NCI-H526 (cell line): ENCODE data around the gene FAM200B.

Source experiments
- DNase-seq, 2 experiments: peaks; one replicate each; lab custom pipeline; 2025; lab: John Stamatoyannopoulos, UW

The FAM200B gene

DNA sequence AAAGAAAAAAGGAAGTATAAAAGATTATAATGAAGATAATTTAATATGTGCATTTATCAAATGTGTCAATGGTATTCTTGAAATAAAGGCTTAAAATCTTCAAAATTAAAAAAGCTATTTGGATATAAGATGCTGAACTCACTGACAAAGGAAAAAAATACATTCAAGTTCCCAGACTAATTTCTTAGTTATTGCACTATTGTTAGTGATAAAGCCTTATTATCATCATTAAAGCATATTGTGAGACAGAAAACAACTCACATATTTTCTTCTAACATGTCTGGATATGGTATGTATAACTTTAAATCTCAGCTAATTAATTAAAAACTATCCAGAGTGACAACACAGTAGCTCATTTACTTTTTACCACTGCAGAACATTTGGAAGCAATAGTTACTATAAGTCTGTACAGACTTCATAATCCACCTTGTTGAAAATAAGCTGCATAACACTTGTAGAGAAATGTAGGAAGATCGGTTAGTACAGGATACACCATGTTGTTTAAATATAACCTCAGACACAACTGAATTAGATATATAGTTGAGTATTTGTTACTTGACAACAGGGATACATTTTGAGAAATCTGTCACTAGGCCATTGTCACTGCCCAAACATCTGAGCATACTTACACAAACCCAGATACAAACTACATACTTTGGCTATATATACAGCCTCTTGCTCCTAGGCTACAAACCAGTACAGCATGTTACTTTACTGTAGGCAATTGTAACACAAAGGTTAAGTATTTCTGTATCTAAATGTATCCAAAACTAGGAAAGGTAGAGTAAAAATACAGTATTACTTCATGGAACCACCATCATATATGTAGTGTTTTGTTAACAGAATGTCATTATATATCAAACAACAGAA is 12.8 kb upstream of the FAM200B start:
- DNase-seq = no peak

- DNase-seq = no peak
Measured at GRCh38 chr4:15670576-15670975, 11.1 kb upstream of the FAM200B start.

DNA sequence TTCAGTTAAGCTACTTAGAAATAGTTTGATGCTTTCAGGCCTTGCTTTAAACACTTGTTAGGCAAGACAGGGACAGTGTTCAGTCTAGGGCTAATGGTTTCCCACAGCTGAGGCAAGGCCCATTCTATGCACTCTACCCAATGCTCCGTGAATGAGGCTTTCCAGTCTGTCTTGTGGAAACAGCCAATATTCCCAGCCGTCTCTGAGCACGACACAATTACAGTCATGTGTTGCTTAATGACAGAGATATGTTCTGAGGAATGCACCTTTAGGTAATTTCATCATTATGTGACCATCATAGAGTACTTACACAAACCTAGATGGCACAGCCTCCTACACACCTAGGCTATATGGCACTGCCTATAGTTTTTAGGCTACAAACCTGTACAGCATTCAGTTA is 9.5 kb upstream of the FAM200B start:
- DNase-seq = no peak

- no peak for DNase-seq
Measured at GRCh38 chr4:15673337-15673736, 8.3 kb upstream of the FAM200B start.

- DNase-seq = no peak
Measured at GRCh38 chr4:15674046-15674445, 7.6 kb upstream of the FAM200B start.

GRCh38 chr4:15674926-15675325 is 6.7 kb upstream of the FAM200B start:
- no peak for DNase-seq

DNA sequence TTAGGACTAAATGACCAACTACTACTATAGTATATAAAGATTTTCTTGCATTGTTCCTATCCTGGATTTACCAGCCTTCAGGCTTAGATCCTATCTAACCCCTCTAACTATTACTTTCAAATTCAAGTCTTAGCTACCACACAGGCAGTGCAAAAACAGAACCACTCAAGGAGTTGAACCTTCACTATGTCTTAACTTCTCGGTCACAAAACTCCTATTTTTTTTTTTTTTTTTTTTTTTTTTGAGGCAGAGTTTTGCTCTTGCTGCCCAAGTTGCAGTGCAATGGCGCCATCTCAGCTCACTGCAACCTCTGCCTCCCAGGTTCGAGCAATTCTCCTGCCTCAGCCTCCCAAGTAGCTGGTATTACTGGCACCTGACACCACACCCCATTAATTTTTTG is 6.3 kb upstream of the FAM200B start:
- DNase-seq = no peak

DNA sequence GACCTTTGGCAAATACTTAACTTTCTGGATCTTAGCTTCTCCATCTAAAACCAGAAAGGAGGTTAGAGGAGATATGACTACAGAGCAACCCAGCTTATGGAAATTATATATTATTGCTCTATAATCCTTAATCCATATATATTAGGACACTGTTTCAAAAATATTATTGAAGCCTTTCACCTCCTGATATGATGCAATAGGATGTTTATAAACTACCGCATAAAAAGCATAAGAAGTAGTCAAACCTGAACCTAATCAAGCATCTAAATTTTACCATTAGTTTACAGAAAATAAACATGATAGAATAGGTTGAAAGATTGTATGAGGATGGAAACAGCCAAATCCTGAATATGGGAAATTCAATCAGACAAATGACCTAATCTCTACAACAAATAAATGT is 5.6 kb upstream of the FAM200B start:
- no peak for DNase-seq

DNA sequence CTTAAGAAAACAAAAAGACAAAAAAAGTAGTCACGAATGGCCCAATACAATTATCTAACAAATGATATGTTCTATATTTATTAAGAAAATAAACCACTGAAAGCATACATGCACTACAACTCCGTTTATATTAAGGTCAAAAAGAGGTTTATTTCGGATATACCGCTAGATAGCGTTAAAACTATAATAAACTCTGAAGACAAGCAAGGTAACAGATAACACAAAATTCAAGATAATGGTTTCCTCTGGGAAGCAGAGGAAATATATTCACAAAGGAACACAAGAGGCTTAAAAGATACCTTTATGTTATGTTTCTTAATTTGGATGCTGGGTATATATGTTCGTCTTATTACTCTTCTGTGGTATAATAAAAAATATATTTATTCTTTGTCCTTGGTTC is 4.7 kb upstream of the FAM200B start:
- no peak for DNase-seq

- DNase-seq = no peak
Measured at GRCh38 chr4:15677507-15677988, 4.1 kb upstream of the FAM200B start.

GRCh38 chr4:15681067-15681371 is 608 bp upstream of the FAM200B start:
- no peak for DNase-seq

DNA sequence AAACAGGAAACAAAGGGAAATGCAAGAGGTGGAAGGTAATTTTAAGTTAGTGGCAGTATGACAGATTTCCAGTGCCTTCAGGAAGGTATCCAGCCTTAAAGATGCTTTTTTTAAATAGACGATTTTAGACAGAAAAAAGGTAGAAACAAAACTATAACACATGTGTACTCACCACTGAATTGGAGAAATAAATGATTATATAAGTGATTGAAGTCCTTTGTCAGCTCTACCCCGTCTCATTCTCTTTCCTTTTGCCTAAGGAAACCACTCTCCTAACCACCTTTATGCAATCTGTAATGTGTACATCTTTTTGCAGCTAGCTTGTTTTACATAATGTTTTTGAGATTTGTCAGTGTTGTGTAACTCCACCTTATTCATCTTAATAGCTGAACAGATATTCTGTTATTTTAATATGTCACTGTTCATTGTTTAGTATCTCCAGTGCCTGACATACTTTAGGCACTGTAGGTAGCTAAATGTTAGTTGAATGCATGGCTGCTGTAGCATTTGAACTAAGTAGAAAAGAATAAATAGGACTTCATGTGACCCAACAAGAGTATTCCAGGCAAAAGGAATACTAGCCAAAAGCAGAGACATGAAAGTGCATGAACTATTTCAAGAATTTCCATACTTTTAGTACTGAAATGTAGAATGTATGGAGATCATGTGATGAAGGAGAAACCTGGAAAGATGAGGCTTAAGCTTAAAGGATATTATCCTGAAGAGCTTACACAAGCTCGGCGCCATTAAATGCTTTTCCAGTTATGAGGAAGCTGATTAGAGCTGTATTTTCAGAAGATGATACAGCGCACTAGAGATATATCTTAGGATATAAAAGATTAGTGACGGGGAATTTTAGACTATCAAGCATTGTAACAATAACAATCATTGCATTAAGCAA is 865 bp downstream of the FAM200B start:
- DNase-seq = no peak

GRCh38 chr4:15683143-15683495 is 1.5 kb downstream of the FAM200B start:
- DNase-seq = no peak

DNA sequence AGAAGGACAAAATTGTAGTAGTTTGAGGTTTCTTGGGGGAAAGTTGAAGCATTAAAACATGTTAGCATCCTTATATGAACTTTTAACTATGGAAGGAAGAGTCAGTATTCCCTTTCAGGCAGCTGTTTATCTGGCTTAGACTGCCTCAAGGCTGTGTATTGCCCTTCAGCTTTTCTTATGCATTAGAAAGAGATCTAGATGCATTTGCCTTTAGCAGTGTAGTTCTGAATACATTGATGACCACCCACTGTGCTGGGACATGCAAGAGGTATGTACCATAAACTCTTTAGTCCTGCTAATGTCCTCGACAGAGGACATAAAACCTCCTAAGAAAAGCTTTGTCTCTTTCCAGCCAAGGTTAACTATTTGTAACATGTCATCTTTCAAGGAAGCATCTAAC is 2.9 kb downstream of the FAM200B start:
- DNase-seq = no peak

- DNase-seq = no peak
Measured at GRCh38 chr4:15688051-15688450, 6.4 kb downstream of the FAM200B start.

DNA sequence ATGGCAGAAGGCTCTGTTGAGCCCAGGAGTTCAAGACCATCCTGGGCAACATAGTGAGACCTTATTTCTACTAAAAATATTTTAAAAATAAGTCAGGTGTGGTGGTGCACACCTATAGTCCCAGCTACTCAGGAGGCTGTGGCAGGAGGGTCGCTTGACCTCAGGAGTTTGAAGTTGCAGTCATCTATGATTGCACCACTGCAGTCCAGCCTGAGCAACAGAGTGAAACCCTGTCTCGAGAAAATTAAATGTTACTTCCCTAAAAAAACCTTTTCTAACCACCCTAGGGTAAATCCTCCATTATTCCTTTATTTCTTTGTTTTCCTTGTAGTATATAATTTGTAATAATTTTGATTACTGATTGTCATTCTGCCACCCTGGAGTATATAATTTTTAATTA is 7.9 kb downstream of the FAM200B start:
- no peak for DNase-seq

- no peak for DNase-seq
Measured at GRCh38 chr4:15690020-15690809, 8.6 kb downstream of the FAM200B start.

DNA sequence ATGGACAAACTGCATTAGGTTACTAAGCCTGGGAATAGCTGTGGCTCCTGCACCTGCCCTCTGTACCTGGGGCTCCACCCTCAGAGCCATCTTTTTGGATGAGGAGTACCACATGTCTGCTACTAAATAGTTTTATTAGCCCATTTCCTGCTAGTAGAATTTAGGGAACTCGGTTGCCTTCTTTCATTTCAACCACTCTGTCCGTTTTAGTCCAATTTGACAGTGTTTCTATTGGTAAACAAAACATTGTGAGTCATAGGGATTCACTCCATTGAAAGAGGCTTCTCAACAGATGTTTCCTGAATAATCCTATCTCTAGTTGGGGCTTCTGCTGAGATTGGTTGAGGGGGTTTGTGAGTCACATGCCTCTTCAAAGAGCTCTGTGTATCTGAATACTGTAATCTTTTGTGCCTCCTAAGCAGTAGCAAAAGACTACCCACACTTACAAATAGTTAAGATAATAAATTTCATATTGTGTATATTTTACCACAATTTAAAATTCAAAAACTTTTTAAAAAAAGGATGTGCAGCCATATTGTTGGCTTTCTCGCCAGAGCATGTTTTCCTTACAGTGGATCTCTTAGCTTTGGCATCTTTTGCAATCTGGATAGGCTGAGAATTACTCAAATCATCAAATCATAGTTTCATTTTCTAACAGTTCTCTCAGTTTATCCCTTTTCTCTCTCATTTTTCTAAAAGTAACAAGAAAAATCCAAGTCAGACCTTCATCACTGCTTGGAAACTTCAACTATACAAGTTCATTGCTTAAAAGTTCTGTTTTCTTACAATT is 9.9 kb downstream of the FAM200B start:
- DNase-seq = no peak

GRCh38 chr4:15692602-15693001 is 11.0 kb downstream of the FAM200B start:
- no peak for DNase-seq

DNA sequence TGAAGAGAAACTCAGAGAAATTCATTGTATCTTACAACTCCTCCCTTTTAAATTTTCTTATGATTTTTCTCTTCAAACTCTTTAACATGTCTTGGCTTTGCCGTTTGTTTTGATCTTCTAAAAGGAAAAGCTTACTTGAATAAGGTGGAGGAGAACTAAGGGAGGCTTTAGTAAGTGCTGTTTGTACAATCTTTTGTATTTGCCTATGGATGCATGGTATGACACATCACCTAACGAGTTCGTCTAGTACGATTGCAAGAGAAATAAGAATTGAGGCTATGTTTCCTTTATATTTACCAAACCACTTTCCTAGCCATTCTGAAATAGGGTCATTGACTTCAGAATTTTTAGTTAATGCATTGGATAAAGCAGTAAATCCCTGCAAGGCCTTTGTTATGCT is 12.8 kb downstream of the FAM200B start:
- no peak for DNase-seq

GRCh38 chr4:15695240-15695699 is 13.6 kb downstream of the FAM200B start:
- no peak for DNase-seq

- no peak for DNase-seq
Measured at GRCh38 chr4:15695729-15696128, 14.1 kb downstream of the FAM200B start.
